ENCODE data around the gene UQCC2. TPM values are rescaled to one million over a fixed set of nuclear protein-coding genes. Genes with fewer than 3 reads are reported as not detected.

Gene UQCC2
- total and polyA plus RNA-seq, 4 donors = 6.8 to 75.9 (median 22.4) TPM

DNA sequence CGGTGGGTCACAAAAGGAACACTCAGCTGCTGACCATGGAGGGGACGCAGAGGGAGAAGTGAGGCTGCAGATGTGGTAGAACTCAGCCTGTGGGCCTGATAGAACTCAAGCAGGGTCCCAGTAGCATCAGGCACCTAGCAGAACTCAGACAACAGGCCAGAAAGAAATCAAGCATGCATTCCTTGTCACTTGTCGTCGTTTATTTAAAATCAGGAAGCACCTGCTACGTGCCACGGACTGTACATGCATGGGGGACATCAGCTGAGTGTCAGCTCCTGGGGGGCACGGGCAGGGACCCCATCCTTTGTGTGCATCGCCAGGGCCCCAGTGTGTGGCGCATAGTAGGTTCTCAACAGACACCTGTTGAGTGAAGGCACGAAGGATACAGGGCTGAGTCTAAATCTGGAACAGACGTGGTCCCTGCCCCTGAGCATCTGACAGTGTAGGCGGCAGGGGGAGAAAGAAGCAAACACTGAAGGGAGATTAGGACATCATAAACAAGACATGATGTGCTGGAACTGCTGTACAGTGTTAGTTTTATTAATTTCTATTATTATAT is 32.5 kb downstream of the UQCC2 start:
- Histone ChIP-seq H3K9ac (ENCODE audit: low read depth in 1 of 2, low read length in 2 of 2) (no peak overlapping the region), H3K4me1 (ENCODE audit: control insufficient read depth in 4 of 4, insufficient read depth in 4 of 4, low read length in 3 of 4) (no peaks in the 10 kb centered on the region), H3K9me3 (ENCODE audit: control insufficient read depth in 4 of 4, low read length in 3 of 4) (no peaks in the 10 kb centered on the region), H3K4me3 (ENCODE audit: low read depth in 1 of 3, low read length in 3 of 3) (no peak overlapping the region), H3K27ac (ENCODE audit: low read depth in 1 of 2, low read length in 2 of 2) (no peak overlapping the region), H3K36me3 (ENCODE audit: control insufficient read depth in 4 of 4, insufficient read depth in 3 of 4, low read depth in 1 of 4, low read length in 3 of 4) (no peaks in the 10 kb centered on the region), H3K27me3 (ENCODE audit: control insufficient read depth in 4 of 4, insufficient read depth in 4 of 4, low read length in 3 of 4) (no peaks in the 10 kb centered on the region)
- WGBS = 82% methylated on average over 12 of the region's 12 CpGs
- DNase-seq (ENCODE audit: low spot score) = no peak
- TF ChIP-seq ZBTB33 (IDR thresholded peaks at IDR 0.05) = no peak

GRCh38 chr6:33678233-33678931 is 33.1 kb downstream of the UQCC2 start:
- Histone ChIP-seq H3K27ac (ENCODE audit: low read depth in 1 of 2, low read length in 2 of 2) (no peak overlapping the region), H3K36me3 (ENCODE audit: control insufficient read depth in 4 of 4, insufficient read depth in 3 of 4, low read depth in 1 of 4, low read length in 3 of 4) (no peaks in the 10 kb centered on the region), H3K4me1 (ENCODE audit: control insufficient read depth in 4 of 4, insufficient read depth in 4 of 4, low read length in 3 of 4) (no peaks in the 10 kb centered on the region), H3K9me3 (ENCODE audit: control insufficient read depth in 4 of 4, low read length in 3 of 4) (no peaks in the 10 kb centered on the region), H3K9ac (ENCODE audit: low read depth in 1 of 2, low read length in 2 of 2) (no peak overlapping the region), H3K27me3 (ENCODE audit: control insufficient read depth in 4 of 4, insufficient read depth in 4 of 4, low read length in 3 of 4) (no peaks in the 10 kb centered on the region), H3K4me3 (ENCODE audit: low read depth in 1 of 3, low read length in 3 of 3) (no peak overlapping the region)
- whole genome bisulfite sequencing = 93% methylated on average over 24 of the region's 24 CpGs
- TF ChIP-seq JUND (IDR thresholded peaks at IDR 0.05) (no peak), NR2F2 (IDR thresholded peaks at IDR 0.05) (no peak), RXRA (IDR thresholded peaks at IDR 0.05) (no peak), ZBTB33 (IDR thresholded peaks at IDR 0.05) (no peak), HNF4G (IDR thresholded peaks at IDR 0.05) (no peak), SP1 (IDR thresholded peaks at IDR 0.05) (no peak), FOXA1 (IDR thresholded peaks at IDR 0.05) (no peak), TAF1 (conservative IDR thresholded peaks at IDR 0.05) (no peak), FOXA2 (IDR thresholded peaks at IDR 0.05) (no peak), EGR1 (IDR thresholded peaks at IDR 0.05; ENCODE audit: low read depth in 2 of 2) (no peak), YY1 (IDR thresholded peaks at IDR 0.05) (no peak), RAD21 (IDR thresholded peaks at IDR 0.05) (no peak), GABPA (IDR thresholded peaks at IDR 0.05 in 1 of 2, conservative IDR thresholded peaks at IDR 0.05 in 1 of 2) (no peak), CTCF (IDR thresholded peaks at IDR 0.05; ENCODE audit: low read depth, low read length, missing input control) (no peak), MAX (IDR thresholded peaks at IDR 0.05) (no peak), HNF4A (conservative IDR thresholded peaks at IDR 0.05) (no peak)
- TF ChIP-seq, protein P1, sequence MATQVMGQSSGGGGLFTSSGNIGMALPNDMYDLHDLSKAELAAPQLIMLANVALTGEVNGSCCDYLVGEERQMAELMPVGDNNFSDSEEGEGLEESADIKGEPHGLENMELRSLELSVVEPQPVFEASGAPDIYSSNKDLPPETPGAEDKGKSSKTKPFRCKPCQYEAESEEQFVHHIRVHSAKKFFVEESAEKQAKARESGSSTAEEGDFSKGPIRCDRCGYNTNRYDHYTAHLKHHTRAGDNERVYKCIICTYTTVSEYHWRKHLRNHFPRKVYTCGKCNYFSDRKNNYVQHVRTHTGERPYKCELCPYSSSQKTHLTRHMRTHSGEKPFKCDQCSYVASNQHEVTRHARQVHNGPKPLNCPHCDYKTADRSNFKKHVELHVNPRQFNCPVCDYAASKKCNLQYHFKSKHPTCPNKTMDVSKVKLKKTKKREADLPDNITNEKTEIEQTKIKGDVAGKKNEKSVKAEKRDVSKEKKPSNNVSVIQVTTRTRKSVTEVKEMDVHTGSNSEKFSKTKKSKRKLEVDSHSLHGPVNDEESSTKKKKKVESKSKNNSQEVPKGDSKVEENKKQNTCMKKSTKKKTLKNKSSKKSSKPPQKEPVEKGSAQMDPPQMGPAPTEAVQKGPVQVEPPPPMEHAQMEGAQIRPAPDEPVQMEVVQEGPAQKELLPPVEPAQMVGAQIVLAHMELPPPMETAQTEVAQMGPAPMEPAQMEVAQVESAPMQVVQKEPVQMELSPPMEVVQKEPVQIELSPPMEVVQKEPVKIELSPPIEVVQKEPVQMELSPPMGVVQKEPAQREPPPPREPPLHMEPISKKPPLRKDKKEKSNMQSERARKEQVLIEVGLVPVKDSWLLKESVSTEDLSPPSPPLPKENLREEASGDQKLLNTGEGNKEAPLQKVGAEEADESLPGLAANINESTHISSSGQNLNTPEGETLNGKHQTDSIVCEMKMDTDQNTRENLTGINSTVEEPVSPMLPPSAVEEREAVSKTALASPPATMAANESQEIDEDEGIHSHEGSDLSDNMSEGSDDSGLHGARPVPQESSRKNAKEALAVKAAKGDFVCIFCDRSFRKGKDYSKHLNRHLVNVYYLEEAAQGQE (IDR thresholded peaks at IDR 0.05) = no peak
- TF ChIP-seq, protein P2, sequence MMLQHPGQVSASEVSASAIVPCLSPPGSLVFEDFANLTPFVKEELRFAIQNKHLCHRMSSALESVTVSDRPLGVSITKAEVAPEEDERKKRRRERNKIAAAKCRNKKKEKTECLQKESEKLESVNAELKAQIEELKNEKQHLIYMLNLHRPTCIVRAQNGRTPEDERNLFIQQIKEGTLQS (IDR thresholded peaks at IDR 0.05) = no peak
- no peak for DNase-seq (ENCODE audit: low spot score)

Measured in liver (tissue), 9 donors.